GM18511 (cell line): ENCODE results near the gene PCNP.
A peak's percentile ranks its signal among the peaks of the same experiment; 100 is the strongest.
"Not testable (repeated sequence)": the region's sequence is repeated elsewhere in the genome, so short reads cannot be mapped to it uniquely, and the experiment has no call there.

Experiments
- ATAC-seq: cut with Tn5 transposase; IDR thresholded peaks from one replicate; pipeline ENCODE4 v1.9.1; 2021; ENCODE audit warnings: mild to moderate bottlenecking, moderate library complexity; ENCODE audit not compliant: unreplicated experiment

The PCNP gene

GRCh38 chr3:101573449-101574387, at the start of gene PCNP:
Gene PCNP, plus strand, starts transcription at chr3:101574180. Its CDS starts 36 bp downstream, at chr3:101574216.
- ATAC-seq, result peak; percentile 87

GRCh38 chr3:101527441-101527840, 46.5 kb upstream of the PCNP start:
- ATAC-seq, result no peak

- no peak for ATAC-seq
These were observed 46.1 kb upstream of the PCNP start for GRCh38 chr3:101527906-101528305.

GRCh38 chr3:101529816-101530685, 43.9 kb upstream of the PCNP start:
- ATAC-seq, result no peak

GRCh38 chr3:101530686-101531047, 43.3 kb upstream of the PCNP start:
- no peak for ATAC-seq

- no peak for ATAC-seq
These were observed 42.4 kb upstream of the PCNP start for GRCh38 chr3:101531473-101532086.

GRCh38 chr3:101532783-101533602, 41.0 kb upstream of the PCNP start:
- no peak for ATAC-seq

- ATAC-seq, result no peak
These were observed 40.4 kb upstream of the PCNP start for GRCh38 chr3:101533603-101533968.

- ATAC-seq, result no peak
These were observed 38.8 kb upstream of the PCNP start for GRCh38 chr3:101535221-101535620.

- no peak for ATAC-seq
These were observed 37.7 kb upstream of the PCNP start for GRCh38 chr3:101536266-101536665.

- ATAC-seq, result not testable (repeated sequence)
These were observed 37.0 kb upstream of the PCNP start for GRCh38 chr3:101536955-101537354.

GRCh38 chr3:101542957-101543356, 31.0 kb upstream of the PCNP start:
- ATAC-seq, result no peak

GRCh38 chr3:101544161-101544850, 29.7 kb upstream of the PCNP start:
- ATAC-seq, result no peak

GRCh38 chr3:101548527-101549105, 25.4 kb upstream of the PCNP start:
- ATAC-seq, result no peak

GRCh38 chr3:101549473-101549872, 24.5 kb upstream of the PCNP start:
- ATAC-seq, result no peak

- not testable (repeated sequence) for ATAC-seq
These were observed 22.5 kb upstream of the PCNP start for GRCh38 chr3:101551359-101552081.

- ATAC-seq, result not testable (repeated sequence)
These were observed 20.6 kb upstream of the PCNP start for GRCh38 chr3:101553381-101553780.

GRCh38 chr3:101556064-101556463, 17.9 kb upstream of the PCNP start:
- ATAC-seq, result no peak
